Testis (tissue), 2 donors: ENCODE results near the gene TCF12.

ENCODE experiments used
- CTCF ChIP-seq, 3 experiments: fragments of 450-650 bp in 2 of 3; fragments of 200-600 bp in 1 of 3; sonication (generic) in 1 of 3; IDR thresholded peaks; one replicate each; pipeline ENCODE4 v1.5.1; 2016 to 2019; ENCODE audit warnings: antibody characterized with exemption in 3 of 3, mild to moderate bottlenecking in 2 of 3, moderate library complexity in 1 of 3
- POLR2A ChIP-seq: fragments of 450-650 bp; IDR thresholded peaks from one replicate; pipeline ENCODE4 v1.6.1; 2017; ENCODE audit warnings: antibody characterized with exemption, mild to moderate bottlenecking, moderate library complexity

GRCh38 chr15:57297163-57297593, 378.7 kb downstream of the TCF12 start:
- TF ChIP-seq CTCF (IDR thresholded peaks at IDR 0.05) (no peak), POLR2A (no peak)
